B cell (primary cell): ENCODE data around the gene IL34.

Source experiments
- CTCF ChIP-seq: fragments of 200-600 bp; IDR thresholded peaks from one replicate; pipeline ENCODE4 v1.8.0; 2022; ENCODE audit warnings: antibody characterized with exemption, mild to moderate bottlenecking
- EZH2 ChIP-seq: IDR thresholded peaks from 2 replicates; pipeline ENCODE4 v1.6.1; 2012; ENCODE audit warnings: borderline replicate concordance, low read depth, mild to moderate bottlenecking, moderate library complexity, low read length; ENCODE audit not compliant: insufficient read depth, poor library complexity, severe bottlenecking

GRCh38 chr16:70611785-70612303 lies 34.5 kb upstream of the IL34 start:
- TF ChIP-seq CTCF (no peak), EZH2 (no peak)
